Heart left ventricle (tissue), 16 donors: ENCODE data around the gene FUOM. TPM values are rescaled to one million over a fixed set of nuclear protein-coding genes. Genes with fewer than 3 reads are reported as not detected.
A peak's percentile ranks its signal among the peaks of the same experiment; 100 is the strongest.
"Not testable (repeated sequence)": the region's sequence is repeated elsewhere in the genome, so short reads cannot be mapped to it uniquely, and the experiment has no call there.

Experiments
- ATAC-seq, 4 donors: fragments of 200-7000 bp; cut with Tn5 transposase; one replicate each; pipeline ENCODE4 v1.9.1; 2020 to 2022; ENCODE audit warnings: moderate library complexity in 4 of 4, mild to moderate bottlenecking in 3 of 4, moderate number of reproducible peaks in 1 of 4
- DNase-seq, 5 donors: peaks; one replicate each; pipeline ENCODE4 v3.0.0-alpha.2; 2020
- H3K27ac ChIP-seq, 12 donors: fragments of 200-600 bp; sonication (generic) in 4 of 12; one replicate each; pipeline versions ENCODE4 v1.5.0 to v1.8.0; 2016 to 2022; ENCODE audit warnings: mild to moderate bottlenecking in 2 of 12
- H3K27me3 ChIP-seq, 9 donors: fragments of 200-600 bp; sonication (generic) in 2 of 9; one replicate each; pipeline versions ENCODE4 v1.5.1 to v1.8.0; 2016 to 2022; ENCODE audit warnings: mild to moderate bottlenecking in 3 of 9
- H3K36me3 ChIP-seq, 9 donors: fragments of 200-600 bp; sonication (generic) in 2 of 9; one replicate each; pipeline versions ENCODE4 v1.5.0 to v1.8.0; 2018 to 2022; ENCODE audit warnings: mild to moderate bottlenecking in 2 of 9
- H3K4me1 ChIP-seq, 12 donors: fragments of 200-600 bp; sonication (generic) in 4 of 12; one replicate each; pipeline versions ENCODE4 v1.5.0 to v1.8.0; 2016 to 2022; ENCODE audit warnings: mild to moderate bottlenecking in 3 of 12
- H3K4me3 ChIP-seq, 12 donors: fragments of 200-600 bp; sonication (generic) in 4 of 12; one replicate each; pipeline versions ENCODE4 v1.5.0 to v1.8.0; 2017 to 2022; ENCODE audit warnings: mild to moderate bottlenecking in 9 of 12, moderate library complexity in 4 of 12
- H3K9me3 ChIP-seq, 12 donors: fragments of 200-600 bp; sonication (generic) in 4 of 12; one replicate each; pipeline versions ENCODE4 v1.5.0 to v1.8.0; 2016 to 2022; ENCODE audit warnings: mild to moderate bottlenecking in 1 of 12
- POLR2A ChIP-seq, 2 donors: fragments of 450-650 bp; IDR thresholded peaks; one replicate each; pipeline ENCODE4 v1.6.1; 2017; ENCODE audit warnings: antibody characterized with exemption in 2 of 2, mild to moderate bottlenecking in 2 of 2, moderate library complexity in 2 of 2
- WGBS, 4 donors: extraction: QIAGEN DNeasy Blood & Tissue Kit in 2 of 4; methylation state at CpG; one replicate each; pipeline versions ENCODE4 v1.1.5 to v1.1.7; 2013 to 2018; 5-methylcytosine and 5-hydroxymethylcytosine counted together
- intact Hi-C, 10 donors: fragments of 100-400 bp; cut with DNase I; formaldehyde crosslinking; loops; one replicate each; pipeline versions ENCODE4 v1.11.1 to v1.14.2; 2022
- polyA plus RNA-seq, 2 donors: library from polyadenylated mRNA; stranded (reverse); fragments of 200-250 nt; gene quantifications; one replicate each; pipeline ENCODE4 v1.2.3, GENCODE V29; 2013
- total RNA-seq, 9 donors: library from RNA; depleted of rRNA in 2 of 9; stranded (reverse); fragments of >200 nt in 2 of 9; fragmentation: NEBNext Ultra II Directional in 3 of 9; extraction: Animal tissue kit (Norgen Biotek cat#: 25700) in 3 of 9; gene quantifications; one replicate each; pipeline versions ENCODE4 v1.1.0 to v1.2.4, GENCODE V29; 2016 to 2023
- TF ChIP-seq, protein P1 (sequence below), 12 donors: fragments of 200-600 bp; sonication (generic) in 4 of 12; IDR thresholded peaks; one replicate each; pipeline versions ENCODE4 v1.5.0 to v1.8.0; 2018 to 2022; ENCODE audit warnings: antibody characterized with exemption in 12 of 12, mild to moderate bottlenecking in 5 of 12
- donor health status: ischemic (EF 13 %, LVEDD 7.1; RV severe dilation, severe dysfunction).
- donor health status: healthy with polysubstance abuse.
- donor health status: DM: no; HTN: yes; CAD: no.
- donor health status: DM: no; HTN: no; CAD: no.
- donor health status: ischemic (EF 25% LVEDD 6.9; RV normal size, moderate dysfunction).
- donor health status: ischemic (EF 25% LVEDD 5.7; RV mildly dilated, moderate dysfunction).
- donor health status: healthy.
- donor health status: DM: yes; HTN: yes; CAD: no.
- donor health status: ischemic (EF 35%, LVEDD 5.7; RV mildly dilated, moderate dysfunction).
- donor health status: nonischemic (EF 11% LVEDD 7.7; RV severe dilation, severe dysfunction).
- donor health status: DM: yes; HTN: yes; CAD: no.
- donor health status: PGD.
- donor health status: ischemic (EF 29% LVEDD 5.4; RV normal size, mild dysfunction).
- donor health status: nonischemic (EF 23%, LVEDD 6.1; RV moderate dilation, normal function).

The FUOM gene
- total and polyA plus RNA-seq, 11 donors = 4.3 to 24.1 (median 8.4) TPM

DNA sequence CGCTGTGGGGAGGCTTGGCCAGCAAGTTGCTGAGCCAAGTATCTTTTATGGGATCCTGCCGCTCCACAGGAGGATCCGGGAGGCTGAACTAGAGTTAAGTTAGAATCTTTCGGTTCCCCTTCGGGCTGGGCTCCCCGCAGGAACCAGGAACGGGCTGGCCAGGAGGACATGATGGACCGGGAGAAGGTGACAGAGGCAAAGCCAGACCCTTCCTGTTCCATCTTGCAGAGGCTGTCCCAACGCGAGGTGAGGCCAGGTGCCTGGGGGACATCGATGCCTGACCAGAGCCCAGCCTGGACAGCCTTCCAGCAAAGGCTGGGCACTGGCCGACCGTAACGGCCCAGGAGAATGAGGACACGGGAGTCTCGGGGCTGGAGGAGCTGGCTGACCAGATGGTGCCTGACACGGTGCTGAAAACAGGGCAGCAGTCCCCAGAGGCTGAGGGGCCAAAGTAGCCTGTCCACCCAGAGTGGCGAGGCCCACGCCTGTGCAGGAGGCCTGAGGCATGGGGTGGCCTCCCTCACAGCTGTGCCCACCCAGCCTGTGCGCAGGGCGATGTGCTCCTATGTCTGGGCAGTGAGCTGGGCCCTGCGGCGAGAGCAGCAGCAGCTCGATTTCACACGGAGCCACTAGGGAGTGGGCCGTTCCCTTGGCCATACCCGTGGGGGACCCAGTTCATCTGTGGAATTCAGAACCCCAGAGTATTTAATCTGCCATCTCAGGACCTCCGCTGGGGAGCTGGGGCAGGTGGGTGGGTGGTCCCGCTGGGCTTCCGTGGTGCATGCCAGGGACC is 19.4 kb upstream of the FUOM start:
- no peak for DNase-seq
- intact Hi-C loops = loop anchor here in 1 of 10 donors (5.0 kb wide), 1 partner anchor 70 kb away; the partner anchor contains the start of genes TUBGCP2 and ZNF511
- H3K36me3 ChIP-seq = no peaks in the 10 kb centered on the region
- TF ChIP-seq POLR2A (IDR thresholded peaks at IDR 0.05) = no peak
- TF ChIP-seq, protein P1, sequence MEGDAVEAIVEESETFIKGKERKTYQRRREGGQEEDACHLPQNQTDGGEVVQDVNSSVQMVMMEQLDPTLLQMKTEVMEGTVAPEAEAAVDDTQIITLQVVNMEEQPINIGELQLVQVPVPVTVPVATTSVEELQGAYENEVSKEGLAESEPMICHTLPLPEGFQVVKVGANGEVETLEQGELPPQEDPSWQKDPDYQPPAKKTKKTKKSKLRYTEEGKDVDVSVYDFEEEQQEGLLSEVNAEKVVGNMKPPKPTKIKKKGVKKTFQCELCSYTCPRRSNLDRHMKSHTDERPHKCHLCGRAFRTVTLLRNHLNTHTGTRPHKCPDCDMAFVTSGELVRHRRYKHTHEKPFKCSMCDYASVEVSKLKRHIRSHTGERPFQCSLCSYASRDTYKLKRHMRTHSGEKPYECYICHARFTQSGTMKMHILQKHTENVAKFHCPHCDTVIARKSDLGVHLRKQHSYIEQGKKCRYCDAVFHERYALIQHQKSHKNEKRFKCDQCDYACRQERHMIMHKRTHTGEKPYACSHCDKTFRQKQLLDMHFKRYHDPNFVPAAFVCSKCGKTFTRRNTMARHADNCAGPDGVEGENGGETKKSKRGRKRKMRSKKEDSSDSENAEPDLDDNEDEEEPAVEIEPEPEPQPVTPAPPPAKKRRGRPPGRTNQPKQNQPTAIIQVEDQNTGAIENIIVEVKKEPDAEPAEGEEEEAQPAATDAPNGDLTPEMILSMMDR (IDR thresholded peaks at IDR 0.05) = no peak
- H3K27ac ChIP-seq = peak overlapping the region in 1 of 12 donors; percentile 81
- no peaks in the 10 kb centered on the region for H3K27me3 ChIP-seq
- 91 to 95% (median 92%) methylated on average over 18 to 30 of the region's 30 CpGs for WGBS, 4 donors
- ATAC-seq = no peak
- peak overlapping the region in 4 of 12 donors; percentile 83 to 94 (median 89) for H3K4me3 ChIP-seq
- H3K9me3 ChIP-seq = no peaks in the 10 kb centered on the region
- H3K4me1 ChIP-seq = peaks cover 0 to 37% (median 21%) of the 10 kb centered on the region in 12 donors

DNA sequence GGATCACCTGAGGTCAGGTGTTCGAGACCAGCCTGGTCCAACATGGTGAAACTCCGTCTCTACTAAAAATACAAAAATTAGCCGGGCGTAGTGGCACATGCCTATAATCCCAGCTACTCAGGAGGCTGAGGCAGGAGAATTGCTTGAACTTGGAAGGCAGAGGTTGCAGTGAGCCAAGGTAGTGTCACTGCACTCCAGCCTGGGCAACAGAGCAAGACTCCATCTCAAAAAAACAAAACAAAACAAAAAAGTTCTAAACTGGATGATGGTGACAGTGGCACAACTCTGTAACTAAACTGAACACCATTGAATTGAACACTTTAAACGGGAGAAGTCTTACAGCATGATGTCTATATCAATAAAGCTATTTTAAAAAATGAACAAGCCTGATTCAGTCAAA is 18.4 kb upstream of the FUOM start:
- not testable (repeated sequence) for H3K9me3 ChIP-seq

DNA sequence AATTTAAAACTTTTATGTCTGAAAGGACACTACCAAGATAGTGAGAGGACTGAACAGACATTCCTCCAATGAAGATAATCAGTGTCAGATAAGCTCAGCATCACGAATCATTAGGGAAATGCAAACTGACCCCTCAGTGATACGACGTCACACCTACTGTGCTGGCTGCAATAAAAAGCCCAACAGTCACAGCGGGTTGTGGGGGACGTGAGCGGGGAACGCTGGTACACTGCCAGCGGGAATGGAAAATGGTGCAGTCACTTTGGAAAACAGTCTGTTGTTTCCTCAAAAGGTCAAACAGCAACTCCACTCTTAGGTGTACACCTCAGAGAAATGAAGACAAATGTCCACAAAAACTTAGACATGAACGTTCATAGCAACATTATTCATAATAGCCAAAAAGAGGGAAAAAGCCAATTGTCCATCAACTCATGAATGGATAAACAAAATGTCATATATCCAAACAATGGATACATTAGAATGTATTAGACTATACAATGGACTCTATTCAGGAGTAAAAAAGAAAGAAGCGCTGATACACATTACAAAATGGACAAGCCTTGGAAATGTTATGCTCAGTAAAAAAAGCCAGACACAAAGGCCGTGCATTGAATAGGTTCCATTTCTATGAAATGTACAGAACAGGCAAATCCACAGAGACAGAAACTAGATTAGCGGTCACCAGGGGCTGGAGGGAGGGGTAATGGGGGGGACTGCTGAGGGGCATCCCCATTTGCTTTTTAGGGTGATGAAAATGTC is 17.7 kb upstream of the FUOM start:
- WGBS, 4 donors = 76 to 83% (median 81%) methylated on average over 12 of the region's 12 CpGs
- ATAC-seq = no peak

More for the DNA sequence above, 18.4 kb upstream of the FUOM start:
- DNase-seq, ATAC-seq, H3K36me3 ChIP-seq, H3K27ac ChIP-seq, H3K4me3 ChIP-seq, H3K27me3 ChIP-seq: not testable (repeated sequence)
- 90 to 96% (median 92%) methylated on average over 5 of the region's 5 CpGs for WGBS, 4 donors
- intact Hi-C loops = loop anchor here in 1 of 10 donors (5.0 kb wide), 1 partner anchor 69 kb away; the partner anchor contains the start of genes TUBGCP2 and ZNF511
- peaks cover 0 to 38% (median 24%) of the 10 kb centered on the region in 12 donors for H3K4me1 ChIP-seq

More for the DNA sequence above, 17.7 kb upstream of the FUOM start:
- H3K27ac ChIP-seq = no peak overlapping the region
- no peak for DNase-seq
- H3K36me3 ChIP-seq = peaks cover 0 to 13% (median 3%) of the 10 kb centered on the region in 9 donors
- H3K9me3 ChIP-seq = no peaks in the 10 kb centered on the region
- intact Hi-C loops = loop anchor here in 1 of 10 donors (5.0 kb wide), 1 partner anchor 68 kb away; the partner anchor contains the start of genes TUBGCP2 and ZNF511
- peaks cover 0 to 35% (median 24%) of the 10 kb centered on the region in 12 donors for H3K4me1 ChIP-seq
- TF ChIP-seq POLR2A (IDR thresholded peaks at IDR 0.05) = no peak
- TF ChIP-seq, protein P1 (IDR thresholded peaks at IDR 0.05) = no peak
- H3K4me3 ChIP-seq = no peak overlapping the region
- H3K27me3 ChIP-seq = no peaks in the 10 kb centered on the region
